ENCODE measurements around the gene ZNF804A.

ZNF804A gene

DNA sequence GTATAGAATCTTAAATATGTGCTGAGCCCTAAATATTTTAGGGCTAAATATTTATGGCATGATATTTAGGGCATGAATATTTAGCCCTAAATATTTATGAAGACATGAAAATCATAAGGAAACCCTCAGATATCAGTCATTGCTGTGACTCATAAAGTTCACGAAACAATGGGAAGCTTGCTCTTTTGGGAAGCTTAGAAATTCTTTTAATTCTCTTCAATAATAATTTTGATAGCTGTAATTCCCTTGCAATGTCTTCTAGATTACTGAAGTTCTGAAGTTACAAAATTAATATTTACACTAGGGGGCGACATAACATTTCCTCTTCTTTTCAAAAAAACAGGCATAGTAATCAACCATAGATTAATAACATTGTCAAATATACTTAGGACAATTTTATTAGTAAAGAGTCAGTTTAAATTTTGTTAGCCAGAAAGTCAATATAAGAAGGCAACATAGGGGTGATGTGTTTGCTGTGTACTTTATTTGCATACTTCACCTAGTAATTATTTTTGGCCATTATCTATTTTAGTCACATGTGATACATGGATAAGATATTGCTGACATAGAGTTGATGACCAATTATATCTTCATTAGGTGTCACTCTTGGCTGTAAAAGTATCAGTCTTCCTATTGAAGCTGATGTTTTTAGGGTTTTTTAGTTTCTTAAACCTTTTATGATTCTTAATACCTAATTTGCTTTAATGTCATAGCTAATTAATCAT lies 13.2 kb downstream of the ZNF804A start:
- DNase-seq = peak; percentile 32 to 83

DNA sequence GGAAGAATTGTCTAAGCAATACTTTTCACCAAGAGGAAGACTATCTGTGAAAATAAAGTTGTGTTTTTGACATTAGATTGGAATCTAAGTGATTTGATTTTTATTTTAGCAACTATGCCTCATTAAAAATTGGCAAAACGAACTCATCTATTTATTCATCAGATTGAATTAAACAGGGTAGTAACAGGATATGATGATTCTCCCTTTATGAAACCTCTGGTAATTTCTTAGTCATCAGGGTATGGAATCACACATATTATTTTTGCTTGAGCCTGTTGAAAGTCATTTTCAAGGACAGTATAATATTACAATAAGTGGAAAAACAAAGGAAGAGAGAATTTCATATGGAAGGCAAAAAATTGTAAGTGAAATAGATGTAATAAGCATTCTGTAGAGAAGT lies 22.0 kb downstream of the ZNF804A start:
- peak in 1 of 2 donors; percentile 18 for DNase-seq

DNA sequence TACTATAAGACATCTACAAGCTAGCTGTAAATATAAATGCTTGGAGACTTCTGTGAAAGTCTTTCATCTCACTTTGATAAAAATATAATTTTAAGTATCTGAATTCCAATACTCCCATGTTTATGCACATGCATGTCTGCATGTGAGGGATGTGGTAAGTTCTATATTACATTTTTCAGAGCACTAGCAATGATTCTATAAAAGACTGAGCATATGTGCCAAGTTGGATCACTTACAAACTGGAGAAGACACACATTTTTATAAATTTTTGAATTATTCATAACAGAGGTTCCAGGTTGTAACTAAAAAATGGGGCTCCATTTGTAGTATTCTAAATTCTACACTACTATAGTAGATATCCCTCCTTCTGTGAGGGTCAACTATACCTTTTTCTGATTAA lies 26.0 kb downstream of the ZNF804A start:
- DNase-seq = no peak

DNA sequence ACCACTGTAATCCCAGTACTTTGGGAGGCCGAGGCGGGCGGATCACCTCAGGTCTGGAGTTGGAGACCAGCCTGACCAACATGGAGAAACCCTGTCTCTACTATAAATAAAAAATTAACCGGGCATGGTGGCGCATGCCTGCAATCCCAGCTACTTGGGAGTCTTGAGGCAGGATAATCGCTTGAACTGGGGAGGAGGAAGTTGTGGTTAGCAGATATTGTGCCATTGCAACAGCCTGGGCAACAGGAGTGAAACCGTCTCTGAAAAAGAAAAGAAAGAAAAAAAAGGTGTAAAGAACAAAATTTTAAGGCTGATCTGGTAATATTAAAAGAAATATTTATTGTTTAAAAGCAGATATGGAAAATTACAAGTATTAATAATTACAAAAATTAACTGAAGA lies 29.7 kb downstream of the ZNF804A start:
- DNase-seq = peak; percentile 30 to 44

DNA sequence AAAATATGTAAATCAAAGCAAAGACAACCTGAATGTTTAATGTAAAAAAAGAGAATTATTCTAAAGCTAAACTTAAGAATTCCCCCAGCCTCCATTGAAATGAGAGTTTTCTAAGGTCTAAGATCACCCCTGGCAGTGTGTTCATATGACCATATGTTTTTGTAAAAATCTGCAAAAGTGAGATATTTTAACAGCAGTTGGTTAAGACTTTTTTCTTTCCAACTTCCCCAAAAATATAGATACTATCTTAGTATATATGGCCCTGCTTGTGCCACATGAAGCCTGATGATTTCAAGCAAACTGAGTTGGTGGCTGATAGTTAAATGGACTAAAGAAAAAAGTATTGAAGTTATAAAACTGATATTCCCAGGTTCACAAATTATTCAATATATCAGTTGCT lies 35.4 kb downstream of the ZNF804A start:
- no peak for DNase-seq

DNA sequence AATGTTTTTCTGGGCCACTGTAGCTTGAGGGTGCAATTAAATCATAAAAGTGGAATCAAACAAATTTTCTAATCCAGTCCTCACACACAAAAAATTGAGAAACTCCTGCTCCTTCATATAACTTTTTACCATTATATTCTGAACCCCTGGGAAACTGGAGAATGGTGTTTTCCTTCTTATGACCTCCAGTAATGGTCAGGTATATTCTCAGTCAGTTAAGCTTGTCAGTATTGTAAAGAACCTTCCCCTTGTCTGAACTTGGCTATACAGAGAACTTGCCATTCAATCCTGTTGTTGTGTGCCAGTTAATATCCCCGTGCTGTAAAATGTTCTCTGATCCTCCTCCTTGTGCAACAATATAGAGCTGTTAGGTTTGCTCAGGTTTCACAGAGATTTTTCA lies 39.5 kb downstream of the ZNF804A start:
- no peak for DNase-seq

DNA sequence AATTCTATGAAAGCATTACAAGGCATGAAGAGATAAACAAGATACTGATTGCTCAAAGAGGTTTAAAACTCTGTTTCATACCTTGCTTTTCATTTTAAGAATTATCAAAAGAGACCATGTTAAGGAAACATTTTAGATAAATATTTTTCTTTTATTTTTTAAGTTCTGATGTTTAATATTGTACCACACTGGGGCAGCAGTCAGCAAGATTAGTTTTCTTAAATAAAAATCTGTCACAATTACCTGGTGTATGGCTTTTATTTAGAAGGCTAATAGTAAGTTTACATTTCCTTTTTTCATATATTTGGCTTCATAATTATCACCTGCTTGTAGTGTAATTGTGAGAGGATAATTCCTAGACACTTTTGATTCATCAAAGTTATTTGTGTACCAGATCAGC lies 46.4 kb downstream of the ZNF804A start:
- no peak for DNase-seq

DNA sequence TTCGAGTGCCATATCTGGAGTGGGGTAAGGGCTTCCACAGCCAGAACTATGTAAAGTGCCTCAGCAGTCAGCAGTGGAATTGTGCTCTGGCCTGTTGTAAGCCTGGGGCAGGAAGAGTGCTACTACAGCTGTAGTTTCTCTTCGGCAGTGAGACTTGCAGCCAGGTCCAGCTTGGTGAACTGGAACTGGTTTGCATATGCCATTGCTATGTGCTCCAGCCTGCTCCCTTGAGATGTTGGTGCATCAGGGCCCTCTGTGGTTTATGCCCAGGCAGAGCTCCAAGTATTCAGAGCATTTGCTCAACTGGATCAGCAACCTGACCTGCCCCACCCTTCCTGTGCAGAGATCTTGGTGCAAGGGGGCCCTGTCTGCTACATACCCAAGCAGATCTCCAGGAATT lies 47.8 kb downstream of the ZNF804A start:
- no peak for DNase-seq

DNA sequence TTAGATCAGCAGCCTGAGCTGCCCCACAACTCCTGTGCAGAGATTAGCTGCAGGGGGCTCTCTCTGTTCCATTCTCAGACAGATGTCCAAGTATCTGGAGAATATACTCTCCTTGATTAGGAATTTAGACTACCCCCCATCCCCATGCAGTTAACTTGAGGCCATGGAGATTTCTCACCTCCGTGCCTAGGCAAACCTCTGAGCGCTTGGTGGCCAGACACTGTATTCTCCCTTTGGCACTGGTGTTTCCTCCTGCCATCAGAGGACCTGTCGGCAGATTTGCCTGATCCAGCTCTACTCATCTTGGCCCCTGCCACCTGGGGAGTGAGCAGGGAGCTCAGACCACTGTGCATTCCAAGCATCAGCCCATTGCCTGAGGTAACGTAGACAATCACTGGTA lies 48.3 kb downstream of the ZNF804A start:
- no peak for DNase-seq

DNA sequence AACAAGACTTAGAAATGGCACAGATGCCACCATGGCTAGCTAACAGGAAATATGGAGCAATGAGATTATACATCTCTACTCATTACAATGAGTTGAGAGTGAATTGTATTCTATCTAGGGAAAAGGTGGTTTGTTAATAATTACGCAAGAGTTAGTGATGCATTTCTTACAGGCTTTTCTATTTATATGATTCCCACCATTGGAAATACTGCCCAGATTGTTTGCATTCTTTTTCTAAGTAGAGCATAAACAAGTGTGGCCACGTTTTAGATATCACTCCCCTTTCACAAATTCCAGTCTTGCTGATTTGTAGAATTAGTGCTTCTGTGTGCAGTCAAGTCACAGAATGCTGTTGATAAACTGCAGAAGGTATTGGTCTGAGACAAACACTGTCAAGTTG lies 56.6 kb downstream of the ZNF804A start:
- no peak for DNase-seq

DNA sequence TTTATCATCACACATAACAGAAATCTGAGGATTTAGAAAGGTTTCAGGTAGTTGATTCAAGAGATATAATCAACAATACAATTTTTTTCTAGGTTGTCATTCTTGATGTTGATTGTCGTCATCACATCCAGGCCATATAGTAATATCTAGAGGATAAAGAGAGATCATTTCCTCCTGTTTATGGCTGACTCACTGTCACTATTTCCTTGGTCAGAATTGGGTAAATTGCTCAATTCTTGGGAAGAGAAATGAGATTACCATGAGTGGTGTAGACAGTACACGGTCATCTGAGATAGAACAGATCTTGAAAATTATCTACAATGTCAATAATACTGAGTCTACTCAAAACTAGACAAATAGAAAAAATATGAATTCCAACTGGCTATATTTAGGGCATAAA lies 78.8 kb downstream of the ZNF804A start:
- peak; percentile 18 to 20 for DNase-seq

DNA sequence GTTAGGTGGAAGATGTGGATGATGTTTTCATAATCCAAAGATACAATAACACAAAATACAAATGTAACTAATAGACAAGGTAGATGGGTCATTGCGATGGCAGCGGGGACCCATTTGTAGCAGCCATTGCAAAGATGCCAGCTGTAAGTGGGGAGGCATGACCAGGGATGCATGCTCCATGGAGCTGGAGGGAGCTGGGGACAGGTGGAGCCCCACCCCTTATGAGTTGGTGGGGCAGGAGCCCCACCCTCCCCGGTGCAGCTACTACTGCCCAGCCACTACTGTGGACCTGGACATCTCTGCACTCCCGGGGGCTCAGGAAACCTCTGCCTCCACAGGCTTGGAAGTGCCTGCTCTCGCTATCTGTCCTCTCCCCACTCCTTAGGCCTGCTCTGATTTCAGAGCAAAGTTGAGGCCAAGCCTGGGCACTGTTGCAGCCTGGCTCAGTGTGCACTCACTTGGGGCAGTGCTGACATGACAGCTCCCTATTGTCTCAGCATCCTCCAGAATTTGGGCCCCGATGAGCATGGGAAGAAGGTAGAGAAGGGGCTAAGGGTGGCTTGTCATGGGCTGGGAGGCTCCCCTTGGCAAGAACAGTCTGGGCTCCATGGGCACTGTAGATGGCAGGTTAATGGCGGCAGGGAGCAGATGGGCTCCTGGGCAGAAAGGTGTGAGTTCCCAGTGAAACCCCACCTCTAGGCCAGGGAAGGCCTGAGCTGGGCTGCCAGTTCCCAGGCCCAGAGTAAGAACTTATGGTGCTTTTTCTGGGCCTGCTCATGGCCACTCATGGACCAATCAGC lies 81.1 kb downstream of the ZNF804A start:
- no peak for DNase-seq

DNA sequence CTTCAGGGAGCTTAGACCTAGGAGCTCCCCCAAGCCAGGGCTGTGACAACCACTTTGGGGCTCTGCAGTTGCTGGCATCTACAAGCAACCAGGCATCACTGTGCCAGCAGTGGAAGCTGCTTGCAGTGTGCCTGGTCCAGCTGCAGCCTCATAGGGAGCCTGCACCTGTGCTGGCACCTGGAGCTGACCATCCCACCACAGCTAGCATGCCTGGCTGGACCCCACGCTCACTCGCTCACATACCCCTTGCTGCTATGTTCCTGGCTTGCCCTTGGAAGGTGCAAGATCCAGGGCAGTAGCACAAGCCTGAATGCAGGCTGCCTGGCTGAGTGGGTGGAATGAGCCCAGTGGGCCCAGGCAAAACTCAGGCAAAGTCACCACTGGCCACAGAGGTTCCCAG lies 82.5 kb downstream of the ZNF804A start:
- DNase-seq = no peak

DNA sequence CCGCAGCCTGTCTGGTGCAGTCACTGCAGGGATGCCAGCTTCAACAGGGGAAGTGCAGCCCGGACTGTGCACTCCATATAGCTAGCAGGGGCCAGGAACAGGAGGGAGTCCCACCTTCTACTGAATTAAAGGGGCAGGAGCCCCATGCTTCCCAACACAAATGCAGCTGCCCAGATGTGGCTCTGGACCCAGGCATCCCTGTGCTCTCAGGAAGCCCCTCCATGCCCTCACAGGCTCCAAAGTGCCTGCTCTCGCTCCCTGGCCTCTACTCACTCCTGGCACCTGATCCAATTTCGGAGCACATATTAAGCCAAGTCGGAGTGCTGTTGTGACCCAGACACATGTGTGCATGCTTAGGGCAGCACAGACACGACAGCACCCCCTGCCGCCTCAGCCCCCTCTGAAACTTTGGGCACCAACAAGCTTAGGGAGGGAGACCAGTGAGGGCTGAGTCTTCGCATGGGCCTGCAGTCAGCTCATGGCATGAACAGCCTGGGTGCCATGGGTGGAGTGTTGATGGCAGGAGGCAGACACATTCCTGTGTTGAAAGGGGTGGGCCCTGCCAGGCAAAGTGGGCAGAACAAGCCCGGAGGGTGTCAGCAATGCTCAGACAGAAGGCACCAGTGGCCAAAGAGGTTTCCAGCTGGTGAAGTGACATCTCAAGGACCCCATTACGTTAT lies 83.5 kb downstream of the ZNF804A start:
- no peak for DNase-seq

DNA sequence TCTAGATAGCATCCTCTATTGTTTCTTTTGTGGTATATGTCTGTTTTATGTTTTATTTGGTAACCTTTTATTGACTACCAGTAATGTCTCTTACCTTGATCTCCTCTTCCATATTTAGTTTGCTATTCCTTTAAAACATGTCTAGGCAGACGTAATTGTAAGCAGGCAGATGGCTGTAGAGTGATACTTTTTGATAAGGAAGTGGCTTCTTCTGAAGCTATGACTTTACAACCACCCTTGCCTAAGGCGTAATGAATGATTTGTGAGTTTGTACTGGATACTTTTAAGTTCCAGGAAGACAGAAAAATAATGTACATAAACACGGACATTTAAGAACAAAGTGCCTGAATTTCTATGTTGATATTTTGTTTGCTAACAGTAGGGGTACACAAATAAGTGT lies 85.6 kb downstream of the ZNF804A start:
- DNase-seq = no peak

DNA sequence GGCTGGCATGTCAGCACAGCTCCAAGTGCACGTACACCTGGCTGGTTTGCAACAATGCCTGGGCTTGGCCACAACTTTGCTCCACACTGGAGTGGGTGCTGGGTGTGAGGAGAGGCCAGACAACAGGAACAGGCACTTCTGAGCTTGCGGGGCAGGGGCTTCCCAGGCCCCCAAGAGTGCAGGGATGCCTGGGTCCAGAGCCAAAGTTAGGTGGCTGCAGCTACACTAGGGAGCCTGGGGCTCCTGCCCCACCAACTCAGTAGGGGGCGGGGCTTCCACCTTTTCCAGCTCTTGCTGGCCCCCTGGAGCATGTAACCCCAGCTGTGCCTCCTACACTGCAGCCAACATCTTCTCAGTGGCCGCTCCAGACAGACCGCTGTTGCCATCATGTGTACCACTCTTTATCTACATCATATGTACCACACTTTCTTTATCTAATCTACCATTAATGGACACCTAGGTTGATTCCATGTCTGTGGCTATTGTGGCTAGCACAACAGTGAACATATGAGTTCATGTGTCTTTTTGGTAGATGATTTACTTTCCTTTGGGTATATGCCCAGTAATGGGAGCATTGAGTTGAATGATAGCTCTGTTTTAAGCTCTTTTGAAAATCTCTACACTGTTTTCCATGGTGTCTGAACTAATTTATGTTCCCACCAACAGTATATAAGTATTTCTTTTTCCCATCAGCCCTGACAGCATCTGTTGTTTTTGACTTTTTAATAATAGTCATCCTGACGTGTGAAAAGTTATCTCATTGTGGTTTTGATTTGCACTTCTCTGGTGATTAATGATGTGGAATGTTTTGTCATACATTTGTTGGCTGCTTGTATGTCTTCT lies 87.9 kb downstream of the ZNF804A start:
- no peak for DNase-seq

DNA sequence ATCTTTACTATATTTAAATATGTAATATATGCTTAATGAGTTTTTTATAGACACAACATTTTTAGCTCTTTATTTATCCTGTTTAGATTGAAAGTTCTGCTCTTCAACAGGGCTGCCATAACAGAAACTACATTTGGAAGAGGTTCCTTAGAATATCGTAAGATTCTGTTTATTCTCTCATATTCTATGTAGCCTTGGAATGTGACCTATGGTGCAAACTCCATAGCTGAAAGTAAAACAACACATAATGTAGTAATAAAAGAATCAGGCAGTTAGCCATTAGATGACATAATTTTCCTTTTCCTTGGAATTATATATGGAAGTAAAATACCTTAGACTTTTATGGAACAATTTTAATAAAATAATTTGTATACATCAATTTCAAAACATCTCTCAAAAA lies 91.3 kb downstream of the ZNF804A start:
- DNase-seq = no peak

DNA sequence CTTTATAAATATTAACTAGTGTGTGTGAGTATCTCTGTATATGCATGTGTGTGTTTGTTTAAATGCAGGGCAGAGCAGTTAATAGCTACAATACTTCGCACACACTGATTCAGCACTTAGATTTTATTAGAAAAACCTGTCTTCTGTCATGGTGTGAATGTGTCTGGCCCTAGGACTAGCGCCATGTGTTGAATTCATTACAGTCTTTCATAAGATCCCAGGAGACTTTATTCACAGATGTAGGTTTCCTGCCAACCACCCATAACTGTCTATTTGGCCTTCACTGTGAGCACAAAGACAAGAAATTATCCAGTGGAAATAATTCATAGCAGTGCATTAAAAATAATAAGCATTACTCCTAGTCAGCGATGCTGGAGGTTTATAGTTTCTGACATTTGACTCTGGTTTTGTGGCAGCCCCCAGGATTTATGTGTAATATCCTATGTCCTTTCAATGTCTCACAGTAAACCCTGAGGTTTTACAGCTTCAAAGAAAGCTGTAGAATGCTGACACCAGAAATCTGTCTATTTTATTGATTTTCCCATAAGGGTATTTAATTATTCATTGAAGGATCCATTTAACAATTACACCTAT lies 93.9 kb downstream of the ZNF804A start:
- DNase-seq = no peak

DNA sequence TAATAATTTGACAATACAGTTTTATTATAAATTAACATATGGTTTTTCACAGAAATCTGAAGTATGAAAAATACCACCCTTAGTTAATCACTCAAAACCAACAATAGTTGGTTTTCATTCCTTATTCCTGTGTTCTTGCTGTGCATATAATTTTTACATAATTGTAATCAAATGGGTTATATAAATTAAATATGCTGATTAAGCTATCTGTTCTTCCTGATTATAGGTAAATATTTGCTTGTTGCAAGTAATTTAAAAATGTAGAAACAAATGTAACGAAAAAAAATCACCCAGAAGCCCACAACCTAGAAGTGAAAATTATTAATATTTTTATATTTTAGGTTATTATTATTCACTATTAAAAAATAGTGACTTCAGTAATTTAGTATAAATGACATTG lies 98.3 kb downstream of the ZNF804A start:
- DNase-seq = no peak

DNA sequence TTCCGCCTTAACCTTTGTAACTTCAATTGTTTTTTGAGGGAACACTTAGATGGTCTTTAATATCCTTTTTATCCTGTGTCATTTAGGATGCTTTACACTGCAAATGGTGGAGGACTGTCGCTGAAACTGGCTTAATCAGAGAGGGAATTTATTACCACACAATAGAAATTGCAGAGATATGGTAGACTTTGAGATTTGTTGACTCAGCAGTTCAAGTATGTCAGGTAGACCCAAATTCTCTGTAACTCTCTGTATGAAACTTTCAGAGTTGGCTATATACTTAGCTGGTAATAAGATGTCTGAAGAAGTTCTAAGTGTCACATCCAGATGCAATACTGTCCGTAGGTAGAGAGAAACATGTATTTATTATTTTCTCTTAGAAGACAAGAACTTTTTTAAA lies 100.1 kb downstream of the ZNF804A start:
- no peak for DNase-seq

DNA sequence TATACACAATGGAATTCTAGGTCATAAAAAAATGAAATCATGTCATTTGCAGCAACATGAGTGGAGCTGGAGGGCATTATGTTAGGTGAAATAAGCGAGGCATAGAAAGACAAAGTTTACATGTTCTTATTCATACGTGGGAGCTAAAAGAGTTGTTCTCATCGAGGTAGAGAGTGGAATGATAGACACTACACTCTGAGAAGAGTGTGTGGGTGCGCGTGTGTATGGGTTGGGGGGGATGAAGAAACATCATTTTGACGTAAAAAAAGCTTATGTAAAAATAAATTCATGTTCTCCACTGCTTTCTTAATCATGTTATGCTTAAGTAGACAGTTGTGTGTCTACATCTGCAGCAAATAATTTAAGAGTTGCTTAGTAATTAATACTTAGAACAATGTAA lies 123.6 kb downstream of the ZNF804A start:
- no peak for DNase-seq

DNA sequence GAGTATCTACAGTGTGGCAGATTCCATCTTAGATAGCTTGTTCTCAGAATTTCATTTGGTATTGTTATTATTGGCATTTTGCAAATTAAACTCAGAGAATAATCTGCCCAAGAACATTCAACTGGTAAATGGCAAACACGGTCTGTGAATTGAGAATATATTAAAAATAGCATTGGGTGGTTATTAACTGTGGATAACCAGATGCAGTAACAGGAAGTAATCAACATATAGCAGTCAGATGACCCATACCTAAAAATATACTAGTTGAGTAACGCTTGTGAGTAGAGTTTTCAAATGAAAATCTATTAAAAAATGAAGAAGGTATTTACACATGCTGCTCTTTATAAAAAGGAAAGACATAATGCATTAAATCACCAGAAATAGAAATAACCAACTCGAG lies 129.5 kb downstream of the ZNF804A start:
- no peak for DNase-seq

DNA sequence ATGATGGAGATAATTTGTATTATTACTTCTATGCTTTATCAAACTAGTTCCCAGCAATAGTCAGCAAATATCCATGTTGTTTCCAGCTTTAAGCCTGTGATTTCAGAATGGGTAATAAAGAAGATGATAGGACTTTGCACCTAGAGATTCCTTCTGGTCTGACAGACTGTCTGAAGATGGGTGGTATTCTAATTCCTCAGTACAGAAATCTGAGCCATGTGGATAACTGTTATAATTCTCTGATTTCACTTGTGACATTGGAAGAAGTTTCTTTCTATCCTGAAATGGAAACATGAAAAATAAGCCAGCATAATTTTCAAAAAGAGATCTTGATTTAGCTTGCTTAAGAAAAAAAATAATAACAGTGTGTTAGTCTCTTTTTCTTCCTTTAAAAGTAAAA lies 130.1 kb downstream of the ZNF804A start:
- DNase-seq = no peak

Data from inflammatory macrophage treated with lipopolysaccharide for 1 hour (primary cell).